SH-SY5Y (cell line): Measurements from ENCODE around the gene FOXP1.

ENCODE experiments used
- GATA2 ChIP-seq: IDR thresholded peaks from 2 replicates; pipeline ENCODE4 v1.6.1; 2011; ENCODE audit warnings: mild to moderate bottlenecking, low read depth, low read length
- GATA3 ChIP-seq: IDR thresholded peaks from 2 replicates; pipeline ENCODE4 v1.6.1; 2011; ENCODE audit warnings: low read depth, mild to moderate bottlenecking, low read length, moderate library complexity

- TF ChIP-seq GATA2 (no peak), GATA3 (no peak)
These were observed 157.9 kb downstream of the FOXP1 start for GRCh38 chr3:71425491-71426071.
